HCT116 (cell line): ENCODE measurements around the gene JCAD. TPM values are rescaled to one million over a fixed set of nuclear protein-coding genes. Genes with fewer than 3 reads are reported as not detected.

Experiments
- ATAC-seq: fragments of 200-7000 bp; cut with Tn5 transposase; 2 replicates; pipeline ENCODE4 v1.9.1; 2020; ENCODE audit warnings: mild to moderate bottlenecking, moderate library complexity
- BruUV-seq: library from RNA; stranded (reverse); fragments of 400-500 nt; replicated peaks from 2 replicates; lab custom pipeline; 2021; lab: Mats Ljungman, UMichigan
- CTCF ChIA-PET: fragments of 300-600 bp; sonication (Branson Sonifier 250); formaldehyde crosslinking; loops from one replicate; lab custom pipeline; 2021; ENCODE audit warnings: antibody characterized with exemption; lab: Charles Lee
- POLR2A ChIA-PET: fragments of 300-600, 350-600 bp; sonication (Branson Sonifier 250); formaldehyde crosslinking; loops from one replicate; lab custom pipeline; 2021; ENCODE audit warnings: antibody characterized with exemption; lab: Charles Lee
- RAD21 ChIA-PET, 2 experiments: fragments of 300-600 bp; sonication (Branson Sonifier 250); formaldehyde crosslinking; loops; one replicate each; lab custom pipeline; 2023; ENCODE audit warnings: low total read pairs in 2 of 2; ENCODE audit not compliant: uncharacterized antibody in 2 of 2, unreplicated experiment in 2 of 2, low non-redundant PET in 1 of 2; lab: Charles Lee
- DNase-seq: peaks from one replicate; pipeline ENCODE4 v3.0.0-alpha.2; 2010; ENCODE audit warnings: low read depth, low spot score
- H2AFZ ChIP-seq: fragments of 200-600 bp; shearing (Covaris generic), sonication (generic); 2 replicates; pipeline ENCODE4 v1.6.1; 2017; ENCODE audit warnings: low read depth, mixed run types, mixed read lengths, antibody characterized with exemption, low read length; ENCODE audit not compliant: poor library complexity, severe bottlenecking
- H3K27ac ChIP-seq: 2 replicates; pipeline ENCODE4 v1.5.1; 2012; ENCODE audit warnings: low read depth, low read length
- H3K27me3 ChIP-seq: fragments of 200-600 bp; sonication (generic); 2 replicates; pipeline ENCODE4 v1.6.1; 2016; ENCODE audit warnings: mixed run types, low read length, mixed read lengths; ENCODE audit not compliant: insufficient read depth
- H3K36me3 ChIP-seq, 2 experiments: fragments of 200-500 bp in 1 of 2; fragments of 200-600 bp in 1 of 2; sonication (Bioruptor generic) in 1 of 2; sonication (generic) in 1 of 2; 2 replicates each; pipeline versions ENCODE4 v1.5.1 to v1.6.1; 2014 to 2016; ENCODE audit warnings: low read length in 2 of 2, inconsistent platforms in 1 of 2, mixed read lengths in 1 of 2, mixed run types in 1 of 2; ENCODE audit not compliant: insufficient read depth in 2 of 2, control insufficient read depth in 1 of 2
- H3K4me1 ChIP-seq, 2 experiments: fragments of 200-600 bp in 1 of 2; sonication (generic) in 1 of 2; 2 replicates each; pipeline versions ENCODE4 v1.5.1 to v1.6.1; 2012 to 2017; ENCODE audit warnings: low read length in 2 of 2, inconsistent platforms in 1 of 2, mild to moderate bottlenecking in 1 of 2, mixed read lengths in 1 of 2, mixed run types in 1 of 2, moderate library complexity in 1 of 2; ENCODE audit not compliant: insufficient read depth in 2 of 2, control insufficient read depth in 1 of 2
- H3K4me2 ChIP-seq: fragments of 200-600 bp; sonication (generic); 2 replicates; pipeline ENCODE4 v1.6.1; 2017; ENCODE audit warnings: mixed run types, low read length, mixed read lengths
- H3K4me3 ChIP-seq, 2 experiments: fragments of 200-600 bp in 1 of 2; sonication (generic) in 1 of 2; replicated peaks in 1 of 2; 2 replicates each; pipeline ENCODE4 v1.5.1; 2011 to 2016; ENCODE audit warnings: low read length in 2 of 2, control low read depth in 1 of 2, low read depth in 1 of 2, mild to moderate bottlenecking in 1 of 2, mixed read lengths in 1 of 2, mixed run types in 1 of 2
- H3K79me2 ChIP-seq: fragments of 200-600 bp; sonication (generic); 2 replicates; pipeline ENCODE4 v1.6.1; 2017; ENCODE audit warnings: mild to moderate bottlenecking, mixed run types, low read length, moderate library complexity, mixed read lengths; ENCODE audit not compliant: insufficient read depth
- H3K9ac ChIP-seq: fragments of 200-600 bp; sonication (generic); 2 replicates; pipeline ENCODE4 v1.6.1; 2016; ENCODE audit warnings: low read length, mixed read lengths
- H3K9me2 ChIP-seq: fragments of 200-600 bp; sonication (generic), shearing (Covaris generic); 2 replicates; pipeline ENCODE4 v1.6.1; 2017; ENCODE audit warnings: mixed run types, mild to moderate bottlenecking, moderate library complexity; ENCODE audit not compliant: insufficient read depth
- H3K9me3 ChIP-seq, 2 experiments: fragments of 200-500 bp in 1 of 2; fragments of 200-600 bp in 1 of 2; sonication (Bioruptor generic) in 1 of 2; sonication (generic) in 1 of 2; 2 replicates each; pipeline ENCODE4 v1.6.1; 2014 to 2017; ENCODE audit warnings: low read length in 2 of 2, mixed read lengths in 2 of 2, inconsistent platforms in 1 of 2, low read depth in 1 of 2, mild to moderate bottlenecking in 1 of 2, mixed run types in 1 of 2, moderate library complexity in 1 of 2; ENCODE audit not compliant: control insufficient read depth in 1 of 2, insufficient read depth in 1 of 2
- H4K20me1 ChIP-seq: fragments of 200-600 bp; sonication (generic), shearing (Covaris generic); 2 replicates; pipeline ENCODE4 v1.6.1; 2017; ENCODE audit warnings: mixed run types, mild to moderate bottlenecking, moderate library complexity; ENCODE audit not compliant: insufficient read depth
- ATF3 ChIP-seq: IDR thresholded peaks from 2 replicates; pipeline ENCODE4 v1.6.1; 2012
- CBX3 ChIP-seq: IDR thresholded peaks from 2 replicates; pipeline ENCODE4 v1.6.1; 2012; ENCODE audit warnings: low read depth
- CEBPB ChIP-seq: IDR thresholded peaks from 2 replicates; pipeline ENCODE4 v1.6.1; 2012; ENCODE audit warnings: low read depth
- CTCF ChIP-seq, 3 experiments: fragments of 200-600 bp in 1 of 3; sonication (generic) in 1 of 3; IDR thresholded peaks in 2 of 3; conservative IDR thresholded peaks in 1 of 3; 2 replicates each; pipeline ENCODE4 v1.5.1; 2012 to 2017; ENCODE audit warnings: low read depth in 2 of 3, low read length in 2 of 3, antibody characterized with exemption in 1 of 3, borderline replicate concordance in 1 of 3, control low read depth in 1 of 3, mild to moderate bottlenecking in 1 of 3, mixed read lengths in 1 of 3, mixed run types in 1 of 3, moderate library complexity in 1 of 3; ENCODE audit not compliant: insufficient read depth in 1 of 3
- EGR1 ChIP-seq: IDR thresholded peaks from 2 replicates; pipeline ENCODE4 v1.6.1; 2012; ENCODE audit warnings: low read depth
- ELF1 ChIP-seq: IDR thresholded peaks from 2 replicates; pipeline ENCODE4 v1.6.1; 2012; ENCODE audit warnings: low read depth, borderline replicate concordance
- EZH2 ChIP-seq: fragments of 200-600 bp; sonication (generic); IDR thresholded peaks from 2 replicates; pipeline ENCODE4 v1.6.1; 2017; ENCODE audit warnings: antibody characterized with exemption, mixed run types
- EZH2phosphoT487 ChIP-seq: fragments of 200-600 bp; IDR thresholded peaks from 2 replicates; pipeline ENCODE4 v1.6.1; 2018; ENCODE audit warnings: antibody characterized with exemption, borderline replicate concordance
- FOSL1 ChIP-seq: IDR thresholded peaks from 2 replicates; pipeline ENCODE4 v1.6.1; 2012; ENCODE audit warnings: low read depth
- MAX ChIP-seq: IDR thresholded peaks from 2 replicates; pipeline ENCODE4 v1.6.1; 2012
- POLR2A ChIP-seq: IDR thresholded peaks from 2 replicates; pipeline ENCODE4 v1.7.0; 2011; ENCODE audit warnings: borderline replicate concordance; ENCODE audit not compliant: insufficient read depth, insufficient read length; ENCODE audit errors: extremely low read depth
- POLR2AphosphoS5 ChIP-seq: IDR thresholded peaks from 2 replicates; pipeline ENCODE4 v1.6.1; 2011; ENCODE audit warnings: mild to moderate bottlenecking, low read depth, low read length, moderate library complexity
- RAD21 ChIP-seq: IDR thresholded peaks from 2 replicates; pipeline ENCODE4 v1.6.1; 2012; ENCODE audit warnings: low read depth, mild to moderate bottlenecking
- SIN3A ChIP-seq: IDR thresholded peaks from 2 replicates; pipeline ENCODE4 v1.6.1; 2012; ENCODE audit warnings: low read depth
- SP1 ChIP-seq: IDR thresholded peaks from 2 replicates; pipeline ENCODE4 v1.6.1; 2012; ENCODE audit warnings: low read depth
- SRF ChIP-seq: IDR thresholded peaks from 2 replicates; pipeline ENCODE4 v1.6.1; 2012; ENCODE audit warnings: low read depth
- TCF7L2 ChIP-seq: IDR thresholded peaks from 2 replicates; pipeline ENCODE4 v1.7.0; 2011; ENCODE audit warnings: borderline replicate concordance, inconsistent platforms; ENCODE audit not compliant: insufficient read depth, insufficient read length; ENCODE audit errors: extremely low read depth
- YY1 ChIP-seq: IDR thresholded peaks from 2 replicates; pipeline ENCODE4 v1.6.1; 2011; ENCODE audit warnings: low read length, low read depth, moderate library complexity, mild to moderate bottlenecking; ENCODE audit not compliant: insufficient replicate concordance; ENCODE audit errors: extremely low read depth
- ZFX ChIP-seq: fragments of 450-650 bp; IDR thresholded peaks from 2 replicates; pipeline ENCODE4 v1.6.1; 2017
- intact Hi-C: fragments of 100-400 bp; cut with micrococcal nuclease; formaldehyde crosslinking; loops from 2 replicates; pipeline ENCODE4 v1.10.0; 2022
- total RNA-seq: library from RNA; stranded (reverse); gene quantifications from one replicate; pipeline ENCODE4 v1.2.1, GENCODE V29; 2021; ENCODE audit not compliant: unreplicated experiment

The JCAD gene
- total RNA-seq, 1 experiment from 2014 or later = 17.5 TPM

- ChIA-PET POLR2A (no interaction called here), CTCF (no interaction called here)
- ATAC-seq = no peak
- H2AFZ ChIP-seq = no peak overlapping the region
- no peaks in the 10 kb centered on the region for H3K79me2 ChIP-seq
- H3K4me2 ChIP-seq = no peak overlapping the region
- H3K4me1 ChIP-seq = peaks cover 1 to 5% of the 10 kb centered on the region in 2 experiments
- H3K9me3 ChIP-seq = no peaks in the 10 kb centered on the region
- H3K4me3 ChIP-seq = no peak overlapping the region
- no peaks in the 10 kb centered on the region for H3K9me2 ChIP-seq
- no peak for DNase-seq
- H3K27me3 ChIP-seq = no peaks in the 10 kb centered on the region
- no TSS peak for BruUV-seq
- no peak overlapping the region for H3K9ac ChIP-seq
- no peaks in the 10 kb centered on the region for H4K20me1 ChIP-seq
- intact Hi-C loops = no loop called here
- no peak overlapping the region for H3K27ac ChIP-seq
- TF ChIP-seq CEBPB (no peak), CBX3 (no peak), SIN3A (no peak), POLR2A (no peak), ELF1 (no peak), ATF3 (no peak), SP1 (no peak), TCF7L2 (no peak), EZH2 (no peak), POLR2AphosphoS5 (no peak), EGR1 (no peak), FOSL1 (no peak), RAD21 (no peak), ZFX (no peak), YY1 (no peak), SRF (no peak), CTCF (IDR thresholded peaks at IDR 0.05 in 2 of 3, conservative IDR thresholded peaks at IDR 0.05 in 1 of 3; ENCODE audit: borderline replicate concordance in 1 of 3, insufficient read depth in 1 of 3, low read depth in 2 of 3, low read length in 2 of 3) (no peak), EZH2phosphoT487 (no peak), MAX (no peak)
- TF ChIP-seq, all 23 proteins: peak for 0
- no peaks in the 10 kb centered on the region for H3K36me3 ChIP-seq
- RAD21 ChIA-PET = no interaction called here
Observed at GRCh38 chr10:30073767-30074060, 14.3 kb upstream of the JCAD start.
